ENCODE measurements around the gene NPR2.

DNA sequence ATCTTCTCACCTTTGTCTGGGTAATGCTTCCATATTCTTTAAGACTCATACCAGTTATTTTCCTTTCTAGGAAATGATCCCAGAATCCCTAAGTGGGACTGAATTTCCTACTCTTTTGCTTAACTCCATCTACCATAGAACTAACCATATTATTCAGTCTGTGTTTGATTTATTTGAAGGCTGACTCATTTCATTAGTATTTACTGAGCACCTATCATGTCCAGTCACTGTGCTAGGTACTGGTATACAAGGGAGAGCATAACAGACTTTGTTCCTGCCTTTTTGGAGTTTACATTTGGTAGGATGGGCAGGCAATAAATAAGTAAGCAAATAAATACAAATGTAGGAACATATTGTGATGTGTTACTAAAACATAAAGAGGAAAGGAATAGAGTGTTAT is 4.3 kb downstream of the NPR2 start:
- TF ChIP-seq, protein P1, sequence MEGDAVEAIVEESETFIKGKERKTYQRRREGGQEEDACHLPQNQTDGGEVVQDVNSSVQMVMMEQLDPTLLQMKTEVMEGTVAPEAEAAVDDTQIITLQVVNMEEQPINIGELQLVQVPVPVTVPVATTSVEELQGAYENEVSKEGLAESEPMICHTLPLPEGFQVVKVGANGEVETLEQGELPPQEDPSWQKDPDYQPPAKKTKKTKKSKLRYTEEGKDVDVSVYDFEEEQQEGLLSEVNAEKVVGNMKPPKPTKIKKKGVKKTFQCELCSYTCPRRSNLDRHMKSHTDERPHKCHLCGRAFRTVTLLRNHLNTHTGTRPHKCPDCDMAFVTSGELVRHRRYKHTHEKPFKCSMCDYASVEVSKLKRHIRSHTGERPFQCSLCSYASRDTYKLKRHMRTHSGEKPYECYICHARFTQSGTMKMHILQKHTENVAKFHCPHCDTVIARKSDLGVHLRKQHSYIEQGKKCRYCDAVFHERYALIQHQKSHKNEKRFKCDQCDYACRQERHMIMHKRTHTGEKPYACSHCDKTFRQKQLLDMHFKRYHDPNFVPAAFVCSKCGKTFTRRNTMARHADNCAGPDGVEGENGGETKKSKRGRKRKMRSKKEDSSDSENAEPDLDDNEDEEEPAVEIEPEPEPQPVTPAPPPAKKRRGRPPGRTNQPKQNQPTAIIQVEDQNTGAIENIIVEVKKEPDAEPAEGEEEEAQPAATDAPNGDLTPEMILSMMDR (IDR thresholded peaks at IDR 0.05; ENCODE audit: low read depth, low read length), result no peak
- no peak for TF ChIP-seq EZH2phosphoT487 (IDR thresholded peaks at IDR 0.05; ENCODE audit: low read depth)

All from OCI-LY3 (cell line).